ACHN (cell line): ENCODE measurements around the gene TANK.

Source experiments
- DNase-seq: peaks from one replicate; pipeline ENCODE4 v3.0.0-alpha.2; 2015
- in situ Hi-C: cut with HindIII; loops from 2 replicates; pipeline ENCODE4 v1.10.0; 2017; ENCODE audit warnings: low sequenced_read_pairs, low pct_ligation_motif_present, low pct_unique_long_range_greater_than_20kb

Gene TANK

GRCh38 chr2:161208527-161209139, 48.4 kb downstream of the TANK start:
- in situ Hi-C loops = no loop called here
- peak; percentile 81 for DNase-seq

- in situ Hi-C loops = no loop called here
- DNase-seq = no peak
These were observed 49.7 kb downstream of the TANK start for GRCh38 chr2:161209902-161210301.

- no peak for DNase-seq
- in situ Hi-C loops = no loop called here
These were observed 57.5 kb downstream of the TANK start for GRCh38 chr2:161217597-161218185.

GRCh38 chr2:161219211-161219610, 59.0 kb downstream of the TANK start:
- no peak for DNase-seq
- in situ Hi-C loops = no loop called here

- DNase-seq = peak; percentile 64
These were observed 63.0 kb downstream of the TANK start for GRCh38 chr2:161223139-161223732.

GRCh38 chr2:161228511-161229240, 68.4 kb downstream of the TANK start:
- in situ Hi-C loops = no loop called here
- peak; percentile 27 for DNase-seq

More at GRCh38 chr2:161223139-161223732, 63.0 kb downstream of the TANK start:
- in situ Hi-C loops = no loop called here

GRCh38 chr2:161230959-161231358, 70.7 kb downstream of the TANK start:
- in situ Hi-C loops = no loop called here
- DNase-seq = no peak

- in situ Hi-C loops = no loop called here
- no peak for DNase-seq
These were observed 72.3 kb downstream of the TANK start for GRCh38 chr2:161232571-161232970.

GRCh38 chr2:161233858-161234431, 73.7 kb downstream of the TANK start:
- in situ Hi-C loops = no loop called here
- DNase-seq = no peak

GRCh38 chr2:161234627-161235026, 74.4 kb downstream of the TANK start:
- DNase-seq = no peak
- in situ Hi-C loops = no loop called here

GRCh38 chr2:161237392-161238264, 77.4 kb downstream of the TANK start:
- peak; percentile 59 for DNase-seq
- in situ Hi-C loops = no loop called here

GRCh38 chr2:161238265-161238559, 78.0 kb downstream of the TANK start:
- DNase-seq = no peak
- in situ Hi-C loops = no loop called here

- in situ Hi-C loops = no loop called here
These were observed 78.5 kb downstream of the TANK start for GRCh38 chr2:161238560-161239325.

GRCh38 chr2:161239326-161240109, 79.3 kb downstream of the TANK start:
- no peak for DNase-seq
- in situ Hi-C loops = no loop called here

More at GRCh38 chr2:161238560-161239325, 78.5 kb downstream of the TANK start:
- DNase-seq = peak; percentile 71

GRCh38 chr2:161241894-161242293, 81.7 kb downstream of the TANK start:
- in situ Hi-C loops = no loop called here
- peak; percentile 48 for DNase-seq

GRCh38 chr2:161243312-161243711, 83.1 kb downstream of the TANK start:
- in situ Hi-C loops = no loop called here
- no peak for DNase-seq

- in situ Hi-C loops = no loop called here
These were observed 83.7 kb downstream of the TANK start for GRCh38 chr2:161243905-161244304.

More at GRCh38 chr2:161243905-161244304, 83.7 kb downstream of the TANK start:
- DNase-seq = peak; percentile 42
